ENCODE results near the gene RGS6. TPM values are rescaled to one million over a fixed set of nuclear protein-coding genes. Genes with fewer than 3 reads are reported as not detected.

Gene RGS6
- total and polyA plus RNA-seq, 2 of the 4 experiments (the other 2 are of a cell fraction): not detected

DNA sequence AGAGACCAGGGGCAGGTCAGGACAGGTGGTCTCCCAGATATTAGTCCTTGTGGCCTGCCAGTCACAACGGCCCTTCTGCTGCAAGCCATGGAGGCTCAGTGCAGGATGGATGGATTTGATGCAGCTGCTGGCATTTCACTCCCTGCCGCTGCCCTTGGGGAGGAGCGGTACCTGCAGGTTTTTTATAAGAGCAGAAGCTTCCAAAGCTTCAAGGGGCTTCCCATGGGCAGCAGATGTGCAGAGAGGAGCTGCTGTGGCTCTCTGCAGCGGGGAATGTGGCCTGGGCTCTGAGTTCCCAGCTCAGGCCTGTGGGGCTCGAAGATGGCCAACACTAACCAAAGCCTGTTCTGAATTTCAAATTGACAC lies 582.4 kb downstream of the RGS6 start:
- Histone ChIP-seq H3K9ac (ENCODE audit: low read depth, low read length) (no peak overlapping the region), H4K8ac (ENCODE audit: low read depth in 2 of 2, low read length in 2 of 2) (peak overlapping the region in 1 of 2 experiments; percentile 24; a peak in 1 of 4 replicates), H3K18ac (ENCODE audit: low read depth, low read length) (no peak overlapping the region), H3K9me1 (ENCODE audit: insufficient read depth, low read length) (no peaks in the 10 kb centered on the region), H3K4ac (ENCODE audit: low read depth, low read length) (no peak overlapping the region; the same call in 1 of the 2 replicates), H4K5ac (ENCODE audit: low read depth, low read length) (no peak overlapping the region), H3K23ac (ENCODE audit: low read depth, low read length) (no peak overlapping the region), H4K20me1 (ENCODE audit: insufficient read depth, low read length) (no peaks in the 10 kb centered on the region), H2AK9ac (replicated peaks; ENCODE audit: low read depth, low read length, poor library complexity) (no peak overlapping the region), H3K36me3 (ENCODE audit: control insufficient read depth, insufficient read depth, low read length) (no peaks in the 10 kb centered on the region), H3K56ac (ENCODE audit: extremely low read depth, insufficient read depth, low read length) (no peak overlapping the region), H3K4me3 (ENCODE audit: insufficient read depth, low read depth, low read length) (no peak overlapping the region), H2AFZ (replicated peaks; ENCODE audit: low read length, poor library complexity) (peak overlapping the region; percentile 76), H2BK5ac (ENCODE audit: low read depth, low read length, poor library complexity, severe bottlenecking) (no peak overlapping the region), H3K79me1 (ENCODE audit: low read depth in 1 of 2, low read length in 2 of 2) (no peaks in the 10 kb centered on the region), H2BK15ac (ENCODE audit: low read depth, low read length) (no peak overlapping the region), H3K27me3 (ENCODE audit: control insufficient read depth, insufficient read depth, low read length) (peaks cover 22% of the 10 kb centered on the region), H3K27ac (ENCODE audit: insufficient read depth, low read length) (no peak overlapping the region), H3K9me3 (ENCODE audit: control insufficient read depth, insufficient read depth, low read length) (no peaks in the 10 kb centered on the region), H3K4me1 (ENCODE audit: control insufficient read depth, insufficient read depth, low read length) (peaks cover 5% of the 10 kb centered on the region), H3K4me2 (ENCODE audit: low read depth, low read length) (no peak overlapping the region), H2AK5ac (ENCODE audit: low read depth, low read length) (no peak overlapping the region), H2BK120ac (ENCODE audit: low read depth, low read length) (no peak overlapping the region), H4K91ac (ENCODE audit: insufficient read depth, low read depth, low read length) (no peak overlapping the region; the same call in 1 of the 2 replicates), H2BK20ac (ENCODE audit: low read depth, low read length) (no peak overlapping the region), H3K14ac (replicated peaks; ENCODE audit: low read depth, low read length) (no peak overlapping the region)
- in situ Hi-C loops (cut with MboI; ENCODE audit: low sequenced_read_pairs): loop anchor here (5.0 kb wide), 2 partner anchors 393 to 433 kb away; no protein-coding TSS in a partner anchor
- dilution Hi-C loops (cut with HindIII; ENCODE audit: low sequenced_read_pairs, unreplicated experiment): no loop called here
- intact Hi-C loops (cut with micrococcal nuclease): loop anchor here (1.0 to 10.0 kb wide), 4 partner anchors 153 to 434 kb away; no protein-coding TSS in a partner anchor
- 87% methylated on average over 3 of the region's 5 CpGs; no CpG with 5 or more reads in 1 of the 2 experiments for WGBS, 2 experiments (ENCODE audit: extremely low coverage in 2 of 2, insufficient read length in 1 of 2)
- DNase-seq: no peak
- TF ChIP-seq SMC3 (IDR thresholded peaks at IDR 0.05; ENCODE audit: low read depth, low read length) (no peak), MAFK (IDR thresholded peaks at IDR 0.05; ENCODE audit: low read depth, low read length) (no peak), MXI1 (IDR thresholded peaks at IDR 0.05; ENCODE audit: borderline replicate concordance, low read depth, low read length) (no peak), NFE2L2 (IDR thresholded peaks at IDR 0.05; ENCODE audit: low read depth, low read length) (no peak), MAZ (IDR thresholded peaks at IDR 0.05; ENCODE audit: borderline replicate concordance, low read depth, low read length) (no peak), CEBPB (IDR thresholded peaks at IDR 0.05; ENCODE audit: low read depth, low read length) (no peak), RAD21 (IDR thresholded peaks at IDR 0.05; ENCODE audit: low read length) (no peak), RCOR1 (IDR thresholded peaks at IDR 0.05; ENCODE audit: insufficient replicate concordance, low read length) (no peak), CHD1 (IDR thresholded peaks at IDR 0.05; ENCODE audit: low read depth, low read length) (no peak), BHLHE40 (IDR thresholded peaks at IDR 0.05; ENCODE audit: low read depth, low read length) (no peak), POLR2A (IDR thresholded peaks at IDR 0.05; ENCODE audit: low read depth, low read length) (no peak), FOS (IDR thresholded peaks at IDR 0.05; ENCODE audit: low read depth, low read length) (no peak), RFX5 (IDR thresholded peaks at IDR 0.05; ENCODE audit: low read depth, low read length) (no peak)
- TF ChIP-seq, protein P1, sequence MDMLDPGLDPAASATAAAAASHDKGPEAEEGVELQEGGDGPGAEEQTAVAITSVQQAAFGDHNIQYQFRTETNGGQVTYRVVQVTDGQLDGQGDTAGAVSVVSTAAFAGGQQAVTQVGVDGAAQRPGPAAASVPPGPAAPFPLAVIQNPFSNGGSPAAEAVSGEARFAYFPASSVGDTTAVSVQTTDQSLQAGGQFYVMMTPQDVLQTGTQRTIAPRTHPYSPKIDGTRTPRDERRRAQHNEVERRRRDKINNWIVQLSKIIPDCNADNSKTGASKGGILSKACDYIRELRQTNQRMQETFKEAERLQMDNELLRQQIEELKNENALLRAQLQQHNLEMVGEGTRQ (IDR thresholded peaks at IDR 0.05; ENCODE audit: low read depth, low read length): no peak
- TF ChIP-seq, protein P2, sequence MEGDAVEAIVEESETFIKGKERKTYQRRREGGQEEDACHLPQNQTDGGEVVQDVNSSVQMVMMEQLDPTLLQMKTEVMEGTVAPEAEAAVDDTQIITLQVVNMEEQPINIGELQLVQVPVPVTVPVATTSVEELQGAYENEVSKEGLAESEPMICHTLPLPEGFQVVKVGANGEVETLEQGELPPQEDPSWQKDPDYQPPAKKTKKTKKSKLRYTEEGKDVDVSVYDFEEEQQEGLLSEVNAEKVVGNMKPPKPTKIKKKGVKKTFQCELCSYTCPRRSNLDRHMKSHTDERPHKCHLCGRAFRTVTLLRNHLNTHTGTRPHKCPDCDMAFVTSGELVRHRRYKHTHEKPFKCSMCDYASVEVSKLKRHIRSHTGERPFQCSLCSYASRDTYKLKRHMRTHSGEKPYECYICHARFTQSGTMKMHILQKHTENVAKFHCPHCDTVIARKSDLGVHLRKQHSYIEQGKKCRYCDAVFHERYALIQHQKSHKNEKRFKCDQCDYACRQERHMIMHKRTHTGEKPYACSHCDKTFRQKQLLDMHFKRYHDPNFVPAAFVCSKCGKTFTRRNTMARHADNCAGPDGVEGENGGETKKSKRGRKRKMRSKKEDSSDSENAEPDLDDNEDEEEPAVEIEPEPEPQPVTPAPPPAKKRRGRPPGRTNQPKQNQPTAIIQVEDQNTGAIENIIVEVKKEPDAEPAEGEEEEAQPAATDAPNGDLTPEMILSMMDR (conservative IDR thresholded peaks at IDR 0.05; ENCODE audit: low read depth, low read length): no peak
- TF ChIP-seq, protein P3, sequence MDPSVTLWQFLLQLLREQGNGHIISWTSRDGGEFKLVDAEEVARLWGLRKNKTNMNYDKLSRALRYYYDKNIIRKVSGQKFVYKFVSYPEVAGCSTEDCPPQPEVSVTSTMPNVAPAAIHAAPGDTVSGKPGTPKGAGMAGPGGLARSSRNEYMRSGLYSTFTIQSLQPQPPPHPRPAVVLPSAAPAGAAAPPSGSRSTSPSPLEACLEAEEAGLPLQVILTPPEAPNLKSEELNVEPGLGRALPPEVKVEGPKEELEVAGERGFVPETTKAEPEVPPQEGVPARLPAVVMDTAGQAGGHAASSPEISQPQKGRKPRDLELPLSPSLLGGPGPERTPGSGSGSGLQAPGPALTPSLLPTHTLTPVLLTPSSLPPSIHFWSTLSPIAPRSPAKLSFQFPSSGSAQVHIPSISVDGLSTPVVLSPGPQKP (IDR thresholded peaks at IDR 0.05; ENCODE audit: borderline replicate concordance, low read depth, low read length): no peak
- ATAC-seq (ENCODE audit: low read depth): no peak
- ChIA-PET CTCF (interaction anchor here (0.6 to 4.6 kb wide), 33 partner anchors 9 to 955 kb away, joined by 3 to 70 read pairs (median 4); partner anchors contain the start of gene DPF3), POLR2A (ENCODE audit: unreplicated experiment) (interaction anchor here (0.6 to 1.0 kb wide), 2 partner anchors 434 to 557 kb away, joined by 3 to 4 read pairs; no protein-coding TSS in a partner anchor)
- no TSS peak for BruUV-seq (replicated peaks)
